GM23248 (cell line): ENCODE data around the gene ABCC3. TPM values are rescaled to one million over a fixed set of nuclear protein-coding genes. Genes with fewer than 3 reads are reported as not detected.
A peak's percentile ranks its signal among the peaks of the same experiment; 100 is the strongest.

Source experiments
- DNase-seq: peaks from one replicate; pipeline ENCODE4 v3.0.0-alpha.2; 2015
- H2AFZ ChIP-seq: fragments of 200-600 bp; sonication (generic); 2 replicates; pipeline ENCODE4 v1.6.1; 2016; ENCODE audit warnings: antibody characterized with exemption
- H3F3A ChIP-seq: fragments of 200-600 bp; sonication (generic); 2 replicates; pipeline ENCODE4 v1.6.1; 2016; ENCODE audit warnings: mild to moderate bottlenecking, antibody characterized with exemption, mixed run types; ENCODE audit not compliant: insufficient read depth
- H3K27ac ChIP-seq: fragments of 200-600 bp; sonication (generic); 2 replicates; pipeline ENCODE4 v1.5.1; 2016; ENCODE audit warnings: mild to moderate bottlenecking
- H3K27me3 ChIP-seq: fragments of 200-600 bp; sonication (generic); replicated peaks from 2 replicates; pipeline ENCODE4 v1.6.1; 2016; ENCODE audit warnings: mild to moderate bottlenecking; ENCODE audit not compliant: insufficient read depth
- H3K36me3 ChIP-seq: fragments of 200-600 bp; sonication (generic); 2 replicates; pipeline ENCODE4 v1.6.1; 2016; ENCODE audit warnings: low read depth, mild to moderate bottlenecking
- H3K4me1 ChIP-seq: fragments of 200-600 bp; sonication (generic); 2 replicates; pipeline ENCODE4 v1.6.1; 2016; ENCODE audit warnings: mild to moderate bottlenecking; ENCODE audit not compliant: insufficient read depth
- H3K4me2 ChIP-seq: fragments of 200-600 bp; sonication (generic); one replicate; pipeline ENCODE4 v1.6.1; 2016; ENCODE audit warnings: mild to moderate bottlenecking; ENCODE audit not compliant: unreplicated experiment
- H3K4me3 ChIP-seq: fragments of 200-600 bp; sonication (generic); 2 replicates; pipeline ENCODE4 v1.5.1; 2016; ENCODE audit warnings: mild to moderate bottlenecking
- H3K79me2 ChIP-seq: fragments of 200-600 bp; sonication (generic); 2 replicates; pipeline ENCODE4 v1.6.1; 2016; ENCODE audit warnings: mild to moderate bottlenecking; ENCODE audit not compliant: insufficient read depth
- H3K9ac ChIP-seq: fragments of 200-600 bp; sonication (generic); 2 replicates; pipeline ENCODE4 v1.6.1; 2016; ENCODE audit warnings: mild to moderate bottlenecking
- H3K9me2 ChIP-seq: fragments of 200-600 bp; sonication (generic); 2 replicates; pipeline ENCODE4 v1.6.1; 2016; ENCODE audit warnings: mixed run types, mild to moderate bottlenecking, moderate library complexity; ENCODE audit not compliant: insufficient read depth
- H3K9me3 ChIP-seq: fragments of 200-600 bp; sonication (generic); one replicate; pipeline ENCODE4 v1.6.1; 2017; ENCODE audit warnings: low read depth
- H4K20me1 ChIP-seq: fragments of 200-600 bp; sonication (generic); 2 replicates; pipeline ENCODE4 v1.6.0; 2016; ENCODE audit not compliant: insufficient read depth
- EZH2 ChIP-seq: fragments of 200-600 bp; sonication (generic); IDR thresholded peaks from 2 replicates; pipeline ENCODE4 v1.6.1; 2018; ENCODE audit warnings: antibody characterized with exemption, mild to moderate bottlenecking; ENCODE audit not compliant: insufficient read depth, poor library complexity, severe bottlenecking
- EZH2phosphoT487 ChIP-seq: fragments of 200-600 bp; sonication (generic); IDR thresholded peaks from 2 replicates; pipeline ENCODE4 v1.6.1; 2018; ENCODE audit warnings: antibody characterized with exemption, moderate library complexity, mild to moderate bottlenecking, low read depth; ENCODE audit not compliant: insufficient read depth
- WGBS, 2 experiments: methylation state at CpG; one replicate each; pipeline ENCODE4 v1.1.6; 2015 to 2017; ENCODE audit warnings: low lambda C conversion rate in 2 of 2, low coverage in 1 of 2; ENCODE audit errors: missing lambda C conversion rate in 2 of 2; 5-methylcytosine and 5-hydroxymethylcytosine counted together
- in situ Hi-C: fragments of 300-500 bp; cut with MboI; formaldehyde crosslinking; loops from 2 replicates; pipeline ENCODE4 v1.15.0; 2020
- polyA plus RNA-seq: library from polyadenylated mRNA; unstranded; fragments of >200 nt; fragmentation: Nextera tagmentation; extraction: Ambion mirVana; gene quantifications from 2 replicates; pipeline ENCODE4 v1.2.1, GENCODE V29; 2016
- total RNA-seq: library from RNA; depleted of rRNA; stranded (reverse); fragments of >200 nt; shearing (Covaris generic); gene quantifications from 2 replicates; pipeline ENCODE4 v1.2.3, GENCODE V29; 2014

Gene ABCC3
- total and polyA plus RNA-seq, 2 experiments from 2014 or later = 32.0 to 38.5 TPM

DNA sequence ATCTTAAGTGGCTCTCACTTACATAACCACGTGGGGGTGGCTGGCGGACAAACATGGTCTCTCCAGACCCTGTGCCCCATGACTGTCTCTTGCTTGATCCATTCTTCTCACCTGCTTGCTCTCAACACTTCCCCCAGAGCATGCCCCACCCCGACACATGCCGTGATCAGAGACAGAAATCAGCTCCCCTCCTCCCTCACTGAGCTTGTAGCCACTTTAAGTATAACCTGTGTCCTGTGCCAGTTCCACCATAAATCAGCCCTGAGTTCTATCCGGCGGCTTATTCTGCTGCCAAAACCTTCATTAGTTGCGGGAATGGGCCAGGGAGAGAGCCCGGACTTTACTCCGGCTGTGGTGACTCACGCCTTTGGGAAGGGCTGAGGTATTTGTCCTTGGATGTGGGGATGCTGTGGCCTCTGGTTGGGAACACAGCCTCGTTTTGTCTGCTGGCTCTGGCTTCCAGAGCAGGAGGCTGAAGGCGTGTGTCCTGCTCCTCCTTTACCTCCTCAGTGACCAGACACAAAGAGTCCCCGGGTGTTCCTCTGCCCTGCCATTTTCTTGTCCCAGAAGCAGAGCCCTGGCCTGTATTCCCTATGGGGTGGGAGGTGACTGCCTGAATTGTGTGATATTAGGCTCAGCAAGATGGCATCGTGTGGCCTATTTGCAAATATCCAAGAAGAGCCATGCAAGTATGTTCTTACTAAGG lies 52.0 kb downstream of the ABCC3 start:
- no peaks in the 10 kb centered on the region for H3K27me3 ChIP-seq
- H3K36me3 ChIP-seq = no peaks in the 10 kb centered on the region
- peak overlapping the region; percentile 50 for H3K27ac ChIP-seq
- H2AFZ ChIP-seq = peak overlapping the region; percentile 36
- peaks cover 35% of the 10 kb centered on the region for H3F3A ChIP-seq
- DNase-seq = peak; percentile 90
- H3K9me2 ChIP-seq = no peaks in the 10 kb centered on the region
- peak overlapping the region; percentile 43 for H3K4me2 ChIP-seq
- WGBS, 2 experiments = 2 to 5% methylated on average over 14 of the region's 14 CpGs
- TF ChIP-seq EZH2phosphoT487 (no peak), EZH2 (no peak)
- in situ Hi-C loops = no loop called here
- H3K79me2 ChIP-seq = no peaks in the 10 kb centered on the region
- no peaks in the 10 kb centered on the region for H4K20me1 ChIP-seq
- H3K9me3 ChIP-seq = no peaks in the 10 kb centered on the region
- peak overlapping the region; percentile 11; the same call in 1 of the 2 replicates for H3K9ac ChIP-seq
- peak overlapping the region; percentile 25 for H3K4me3 ChIP-seq
- peaks cover 36% of the 10 kb centered on the region for H3K4me1 ChIP-seq

- H3K4me3 ChIP-seq = no peak overlapping the region
- H3K9ac ChIP-seq = peak overlapping the region; percentile 11; the same call in 1 of the 2 replicates
- in situ Hi-C loops = no loop called here
- H4K20me1 ChIP-seq = no peaks in the 10 kb centered on the region
- peak overlapping the region; percentile 50 for H3K27ac ChIP-seq
- H3K4me2 ChIP-seq = peak overlapping the region; percentile 43
- no peaks in the 10 kb centered on the region for H3K79me2 ChIP-seq
- peak; percentile 55 for DNase-seq
- peaks cover 44% of the 10 kb centered on the region for H3K4me1 ChIP-seq
- peak overlapping the region; percentile 36; the same call in 1 of the 2 replicates for H2AFZ ChIP-seq
- H3K36me3 ChIP-seq = no peaks in the 10 kb centered on the region
- no peaks in the 10 kb centered on the region for H3K27me3 ChIP-seq
- H3K9me2 ChIP-seq = no peaks in the 10 kb centered on the region
- H3K9me3 ChIP-seq = no peaks in the 10 kb centered on the region
- 78 to 83% methylated on average over 15 to 16 of the region's 16 CpGs for WGBS, 2 experiments
- H3F3A ChIP-seq = peaks cover 43% of the 10 kb centered on the region
- TF ChIP-seq EZH2 (no peak), EZH2phosphoT487 (no peak)
Observed at GRCh38 chr17:50687200-50688066, 52.8 kb downstream of the ABCC3 start.

DNA sequence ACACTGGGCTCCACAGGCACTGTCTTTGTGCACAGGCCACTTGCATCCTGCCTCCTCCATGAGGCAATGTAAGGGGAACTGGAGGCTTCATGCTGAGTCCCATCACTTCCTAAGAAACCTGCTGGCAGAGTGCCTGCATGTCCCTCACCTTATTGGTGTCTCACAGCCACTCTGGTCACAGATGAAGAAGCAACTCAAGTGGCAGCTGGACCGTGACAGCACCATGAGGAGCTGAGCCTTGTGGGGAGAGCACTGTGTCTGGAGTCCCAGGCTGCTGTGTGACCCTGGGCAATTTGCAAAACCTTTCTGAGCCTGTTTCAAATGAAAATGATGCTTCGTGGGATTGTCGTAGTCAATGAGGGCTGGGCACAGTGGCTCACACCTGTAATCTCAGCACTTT lies 53.6 kb downstream of the ABCC3 start:
- H3K36me3 ChIP-seq = no peaks in the 10 kb centered on the region
- H3K9me2 ChIP-seq = no peaks in the 10 kb centered on the region
- no peak overlapping the region for H3K4me3 ChIP-seq
- no peak overlapping the region for H2AFZ ChIP-seq
- WGBS, 2 experiments = 98 to 100% methylated on average over 3 of the region's 3 CpGs
- no peaks in the 10 kb centered on the region for H3K9me3 ChIP-seq
- H3K79me2 ChIP-seq = no peaks in the 10 kb centered on the region
- H3K27me3 ChIP-seq = no peaks in the 10 kb centered on the region
- no peak for TF ChIP-seq EZH2
- H3K4me1 ChIP-seq = peaks cover 52% of the 10 kb centered on the region
- H3F3A ChIP-seq = peaks cover 51% of the 10 kb centered on the region
- no peak for DNase-seq
- H3K9ac ChIP-seq = no peak overlapping the region
- no peak overlapping the region for H3K4me2 ChIP-seq
- H4K20me1 ChIP-seq = no peaks in the 10 kb centered on the region
- in situ Hi-C loops = no loop called here
- H3K27ac ChIP-seq = no peak overlapping the region

- Histone ChIP-seq H3K9me2 (no peaks in the 10 kb centered on the region), H3K9ac (no peak overlapping the region), H4K20me1 (no peaks in the 10 kb centered on the region), H2AFZ (no peak overlapping the region), H3K36me3 (no peaks in the 10 kb centered on the region), H3K4me3 (no peak overlapping the region), H3F3A (peaks cover 61% of the 10 kb centered on the region), H3K4me1 (peaks cover 62% of the 10 kb centered on the region), H3K27me3 (no peaks in the 10 kb centered on the region), H3K4me2 (no peak overlapping the region), H3K9me3 (no peaks in the 10 kb centered on the region), H3K27ac (no peak overlapping the region), H3K79me2 (no peaks in the 10 kb centered on the region)
- peak; percentile 75 for DNase-seq
- in situ Hi-C loops = no loop called here
- TF ChIP-seq EZH2 = no peak
- no peak for TF ChIP-seq EZH2phosphoT487
- 24 to 30% methylated on average over 4 of the region's 4 CpGs for WGBS, 2 experiments
Observed at GRCh38 chr17:50689251-50689650, 54.6 kb downstream of the ABCC3 start.
